ENCODE results near the gene CHRNG. TPM values are rescaled to one million over a fixed set of nuclear protein-coding genes. Genes with fewer than 3 reads are reported as not detected.
"Not testable (repeated sequence)": the region's sequence is repeated elsewhere in the genome, so short reads cannot be mapped to it uniquely, and the experiment has no call there.

The CHRNG gene
- total RNA-seq, 1 donor from 2014 or later, result not detected

GRCh38 chr2:232562515-232563151 lies 23.1 kb downstream of the CHRNG start:
- ATAC-seq (ENCODE audit: poor library complexity) (no peak), DNase-seq (no peak)
- intact Hi-C loops (cut with DNase I), result no loop called here

DNA sequence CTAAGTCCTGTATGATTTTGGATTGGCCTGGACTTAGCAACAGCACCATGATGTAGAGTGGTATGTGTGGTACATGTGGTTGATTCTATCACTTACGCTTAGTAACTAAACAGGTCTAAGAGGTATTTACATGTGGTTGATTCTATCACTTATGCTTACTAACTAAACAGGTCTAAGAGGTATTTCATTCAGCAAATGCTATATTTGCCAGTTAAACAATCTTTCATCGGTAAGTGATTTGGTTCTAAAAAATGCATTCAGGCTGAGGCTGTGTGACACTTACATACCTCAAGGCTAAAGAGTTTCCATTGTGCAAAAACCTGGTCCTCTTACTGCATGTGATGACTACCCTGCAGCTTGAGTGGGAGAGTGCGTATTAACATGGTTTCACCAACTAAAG lies 24.1 kb downstream of the CHRNG start:
- DNase-seq (no peak), ATAC-seq (ENCODE audit: poor library complexity) (no peak)
- intact Hi-C loops (cut with DNase I), result no loop called here

- ATAC-seq (ENCODE audit: poor library complexity), result no peak
- DNase-seq, result no peak
- intact Hi-C loops (cut with DNase I), result no loop called here
These were observed 28.2 kb downstream of the CHRNG start for GRCh38 chr2:232567721-232568120.

- DNase-seq (no peak), ATAC-seq (ENCODE audit: poor library complexity) (peak; percentile 85)
- intact Hi-C loops (cut with DNase I), result no loop called here
These were observed 28.7 kb downstream of the CHRNG start for GRCh38 chr2:232568161-232568560.

DNA sequence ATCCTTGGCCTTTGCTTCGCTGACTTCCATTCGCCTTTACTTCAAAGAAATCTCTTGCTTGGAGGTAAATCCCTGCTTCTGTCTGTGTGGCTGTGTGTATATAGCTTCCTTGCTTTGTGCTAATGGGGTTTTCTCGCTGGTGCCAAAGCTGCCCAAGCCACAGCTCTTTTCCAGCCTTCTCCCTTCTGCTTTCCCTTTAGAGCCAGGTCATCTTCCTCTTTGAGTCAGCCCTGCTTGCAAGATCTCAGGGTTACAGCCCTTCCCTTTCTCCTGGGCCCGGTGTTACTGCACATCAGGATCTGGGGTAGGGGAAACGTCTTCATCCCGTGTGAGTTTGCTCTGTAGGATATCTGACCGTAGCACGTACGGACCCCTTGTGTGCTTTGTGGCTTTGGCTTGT lies 30.0 kb downstream of the CHRNG start:
- intact Hi-C loops (cut with DNase I), result no loop called here
- ATAC-seq (ENCODE audit: poor library complexity) (no peak), DNase-seq (no peak)

DNA sequence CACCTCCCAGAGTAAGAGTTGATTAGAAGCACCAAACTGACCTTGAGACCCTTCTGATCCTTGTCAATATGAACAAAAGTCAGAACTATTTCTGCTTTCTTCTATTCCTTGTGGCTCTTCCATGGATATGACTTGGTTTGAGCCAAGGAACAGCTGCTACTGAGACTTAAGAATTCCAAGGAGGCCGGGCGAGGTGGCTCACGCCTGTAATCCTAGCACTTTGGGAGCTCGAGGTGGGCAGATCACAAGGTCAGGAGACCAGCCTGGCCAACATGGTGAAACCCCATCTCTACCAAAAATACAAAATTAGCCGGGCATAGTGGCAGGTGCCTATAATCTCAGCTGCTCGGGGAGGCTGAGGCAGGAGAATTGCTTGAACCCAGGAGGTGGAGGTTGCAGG lies 31.0 kb downstream of the CHRNG start:
- DNase-seq; ATAC-seq (ENCODE audit: poor library complexity); intact Hi-C loops (cut with DNase I): not testable (repeated sequence)

GRCh38 chr2:232571026-232571474 lies 31.6 kb downstream of the CHRNG start:
- intact Hi-C loops (cut with DNase I), result no loop called here
- DNase-seq (no peak), ATAC-seq (ENCODE audit: poor library complexity) (no peak)

GRCh38 chr2:232573042-232573441 lies 33.5 kb downstream of the CHRNG start:
- no peak for DNase-seq
- intact Hi-C loops (cut with DNase I), result no loop called here
- no peak for ATAC-seq (ENCODE audit: poor library complexity)

- no peak for DNase-seq
- ATAC-seq (ENCODE audit: poor library complexity), result no peak
- intact Hi-C loops (cut with DNase I), result no loop called here
These were observed 34.4 kb downstream of the CHRNG start for GRCh38 chr2:232573771-232574435.

GRCh38 chr2:232574674-232575403 lies 35.3 kb downstream of the CHRNG start:
- intact Hi-C loops (cut with DNase I), result no loop called here

GRCh38 chr2:232575404-232575746 lies 35.9 kb downstream of the CHRNG start:
- intact Hi-C loops (cut with DNase I), result no loop called here
- DNase-seq, result no peak

More at GRCh38 chr2:232574674-232575403, 35.3 kb downstream of the CHRNG start:
- DNase-seq (no peak), ATAC-seq (ENCODE audit: poor library complexity) (no peak)

DNA sequence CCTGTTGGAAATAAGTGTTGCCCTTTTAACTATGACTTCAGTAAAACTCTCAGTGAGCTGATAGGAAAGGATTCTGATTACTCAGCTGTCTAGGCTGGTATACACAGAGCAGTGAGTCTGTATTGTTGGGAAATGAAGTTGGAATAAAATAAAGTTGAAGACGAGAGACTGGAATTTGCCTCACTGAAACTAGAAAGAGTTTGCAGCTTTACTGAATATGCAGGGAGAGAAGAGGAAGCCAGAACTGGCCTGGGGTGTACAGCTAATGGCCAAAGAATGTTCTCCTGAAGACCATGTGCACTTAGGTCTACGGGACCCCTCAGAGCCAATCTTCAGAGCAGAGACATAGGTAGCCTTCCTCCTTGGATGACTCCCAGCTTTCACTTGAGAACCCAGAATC lies 37.5 kb downstream of the CHRNG start:
- intact Hi-C loops (cut with DNase I), result no loop called here
- ATAC-seq (ENCODE audit: poor library complexity), result no peak

More at GRCh38 chr2:232575404-232575746, 35.9 kb downstream of the CHRNG start:
- no peak for ATAC-seq (ENCODE audit: poor library complexity)

DNA sequence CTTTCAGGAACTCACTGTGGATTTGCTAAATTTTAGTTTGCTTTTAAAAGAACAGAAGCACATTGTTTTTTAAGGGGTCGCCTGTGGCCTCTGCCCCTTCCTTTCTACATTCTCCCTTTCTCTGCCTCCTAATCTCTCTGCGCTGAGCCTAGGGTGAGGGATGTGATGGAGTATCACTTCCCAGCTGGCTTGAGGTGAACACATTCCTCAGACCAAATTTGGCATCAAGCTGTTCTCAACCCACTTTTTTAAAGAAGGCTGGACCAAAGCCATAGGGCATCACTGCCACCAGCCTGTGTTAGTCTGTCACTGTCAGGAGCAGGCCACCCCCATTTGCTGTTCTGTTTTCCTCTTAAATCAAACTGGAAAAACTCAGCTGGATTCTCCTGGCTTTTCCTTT lies 38.3 kb downstream of the CHRNG start:
- DNase-seq, result no peak
- peak; percentile 35 for ATAC-seq (ENCODE audit: poor library complexity)

More for the DNA sequence above, 37.5 kb downstream of the CHRNG start:
- no peak for DNase-seq

DNA sequence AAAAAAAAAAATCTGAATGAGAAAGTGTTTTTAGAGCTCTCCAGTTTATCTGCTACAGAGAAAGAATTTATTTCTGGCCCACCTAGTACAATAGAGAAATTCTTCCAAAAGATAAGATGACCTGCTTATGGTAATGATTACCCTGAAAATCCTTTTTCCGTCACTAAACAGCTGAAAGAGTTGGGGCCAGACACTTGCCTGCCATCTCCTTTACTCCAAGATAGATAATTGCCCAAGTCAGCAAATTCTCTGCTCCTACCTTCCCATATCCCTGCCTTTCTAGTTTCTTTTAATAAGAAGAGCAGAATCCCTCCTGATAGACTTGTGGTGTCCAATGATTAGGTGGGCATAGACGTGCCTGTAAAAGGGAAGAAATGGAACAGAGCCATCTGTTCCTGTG lies 39.1 kb downstream of the CHRNG start:
- intact Hi-C loops (cut with DNase I), result no loop called here
- DNase-seq (no peak), ATAC-seq (ENCODE audit: poor library complexity) (no peak)

More for the DNA sequence above, 38.3 kb downstream of the CHRNG start:
- intact Hi-C loops (cut with DNase I), result no loop called here

DNA sequence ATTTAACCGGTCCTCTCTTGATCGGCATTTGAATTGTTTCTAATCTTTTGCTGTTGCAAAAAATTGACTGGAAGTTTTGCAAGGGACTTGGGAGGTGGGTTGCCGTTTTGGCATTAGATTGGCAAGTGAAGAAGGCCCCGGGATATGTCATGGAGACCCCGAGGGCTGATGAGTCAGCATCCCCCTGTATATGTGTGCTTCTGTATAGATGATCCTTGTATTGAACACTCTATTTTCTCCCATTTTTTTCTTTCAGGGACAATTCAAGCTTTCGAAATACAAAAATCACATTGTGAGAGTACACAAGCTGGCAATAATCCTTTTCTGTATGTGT lies 41.1 kb downstream of the CHRNG start:
- ATAC-seq (ENCODE audit: poor library complexity), result no peak
- DNase-seq, result no peak
- intact Hi-C loops (cut with DNase I), result no loop called here

DNA sequence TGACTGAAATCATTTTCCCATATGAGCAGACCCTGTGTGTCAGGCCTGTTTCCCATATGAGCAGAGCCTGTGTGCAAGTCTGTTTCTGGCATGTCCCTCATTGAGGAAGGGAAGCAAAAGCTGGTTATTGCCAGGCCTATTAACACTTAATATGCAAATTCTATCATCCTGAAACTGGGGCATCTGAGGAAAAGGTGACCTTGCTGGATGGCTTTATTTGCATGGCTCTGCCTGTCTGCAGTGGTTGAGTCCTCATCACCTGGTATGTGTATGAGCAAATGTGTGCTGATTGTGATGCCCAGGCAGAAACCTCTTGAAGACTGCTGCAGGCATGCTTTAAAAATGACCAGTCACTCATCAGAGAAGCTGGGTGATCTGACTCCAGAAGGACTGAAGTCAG lies 42.2 kb downstream of the CHRNG start:
- DNase-seq (no peak), ATAC-seq (ENCODE audit: poor library complexity) (no peak)
- intact Hi-C loops (cut with DNase I), result no loop called here

DNA sequence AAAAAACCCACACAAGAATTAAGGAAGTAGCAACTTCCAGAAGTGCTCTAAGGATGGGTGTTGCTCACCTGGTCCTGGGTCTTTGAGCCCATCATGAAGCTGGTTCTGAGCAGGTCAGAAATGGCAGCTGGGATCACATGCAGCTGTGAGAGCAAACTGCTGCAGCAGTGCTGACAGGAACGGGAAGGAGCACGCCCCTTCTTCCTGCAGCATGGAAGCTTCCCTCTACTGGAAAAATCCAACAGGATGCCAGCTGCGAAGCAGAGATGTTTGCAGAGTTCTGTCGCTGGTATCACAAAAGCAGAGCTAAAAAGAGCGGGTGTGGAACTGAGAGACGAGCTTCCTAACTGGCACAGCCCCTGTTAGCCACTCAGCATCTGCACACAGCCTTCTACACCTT lies 44.7 kb downstream of the CHRNG start:
- ATAC-seq (ENCODE audit: poor library complexity) (no peak), DNase-seq (no peak)
- intact Hi-C loops (cut with DNase I), result no loop called here

GRCh38 chr2:232586943-232587505 lies 47.5 kb downstream of the CHRNG start:
- no peak for ATAC-seq (ENCODE audit: poor library complexity)
- DNase-seq, result no peak
- intact Hi-C loops (cut with DNase I), result no loop called here

GRCh38 chr2:232587512-232587911 lies 48.0 kb downstream of the CHRNG start:
- intact Hi-C loops (cut with DNase I), result no loop called here
- no peak for ATAC-seq (ENCODE audit: poor library complexity)
- no peak for DNase-seq

- DNase-seq, result no peak
- intact Hi-C loops (cut with DNase I), result no loop called here
- peak; percentile 14 for ATAC-seq (ENCODE audit: poor library complexity)
These were observed 48.5 kb downstream of the CHRNG start for GRCh38 chr2:232588031-232588430.

Measured in Right ventricle myocardium superior (tissue), 1 donor.